GM18517 (cell line): ENCODE measurements around the gene KPNA2.
A peak's percentile ranks its signal among the peaks of the same experiment; 100 is the strongest.
"Not testable (repeated sequence)": the region's sequence is repeated elsewhere in the genome, so short reads cannot be mapped to it uniquely, and the experiment has no call there.

Source experiments
- ATAC-seq: cut with Tn5 transposase; IDR thresholded peaks from one replicate; pipeline ENCODE4 v1.9.1; 2021; ENCODE audit warnings: mild to moderate bottlenecking, moderate library complexity; ENCODE audit not compliant: unreplicated experiment

The KPNA2 gene

GRCh38 chr17:68019675-68020408, 15.7 kb upstream of the KPNA2 start:
- ATAC-seq, result peak; percentile 90

- ATAC-seq, result no peak
Observed at GRCh38 chr17:68020409-68020756, 15.2 kb upstream of the KPNA2 start.

GRCh38 chr17:68020791-68021190, 14.7 kb upstream of the KPNA2 start:
- not testable (repeated sequence) for ATAC-seq

GRCh38 chr17:68021963-68022362, 13.6 kb upstream of the KPNA2 start:
- no peak for ATAC-seq

- not testable (repeated sequence) for ATAC-seq
Observed at GRCh38 chr17:68022547-68022946, 13.0 kb upstream of the KPNA2 start.

- ATAC-seq, result no peak
Observed at GRCh38 chr17:68029512-68030215, 5.9 kb upstream of the KPNA2 start.

- ATAC-seq, result no peak
Observed at GRCh38 chr17:68033636-68034451, 1.7 kb upstream of the KPNA2 start.

GRCh38 chr17:68034452-68034776, 1.1 kb upstream of the KPNA2 start:
- no peak for ATAC-seq

- ATAC-seq, result peak; percentile 76
Observed at GRCh38 chr17:68035131-68035522, 408 bp upstream of the KPNA2 start.

GRCh38 chr17:68036304-68037147, 991 bp downstream of the KPNA2 start:
- ATAC-seq, result no peak

GRCh38 chr17:68047153-68047846, 11.8 kb downstream of the KPNA2 start:
- ATAC-seq, result no peak

GRCh38 chr17:68047890-68048542, 12.5 kb downstream of the KPNA2 start:
- ATAC-seq, result not testable (repeated sequence)

GRCh38 chr17:68048996-68049395, 13.5 kb downstream of the KPNA2 start:
- ATAC-seq, result no peak

GRCh38 chr17:68049812-68050437, 14.4 kb downstream of the KPNA2 start:
- ATAC-seq, result not testable (repeated sequence)

- not testable (repeated sequence) for ATAC-seq
Observed at GRCh38 chr17:68051321-68052312, 16.1 kb downstream of the KPNA2 start.

- ATAC-seq, result no peak
Observed at GRCh38 chr17:68052810-68053209, 17.3 kb downstream of the KPNA2 start.

- ATAC-seq, result no peak
Observed at GRCh38 chr17:68053231-68054013, 17.9 kb downstream of the KPNA2 start.
